ENCODE measurements around the gene RNF157. TPM values are rescaled to one million over a fixed set of nuclear protein-coding genes. Genes with fewer than 3 reads are reported as not detected.
"Not testable (repeated sequence)": the region's sequence is repeated elsewhere in the genome, so short reads cannot be mapped to it uniquely, and the experiment has no call there.

Gene RNF157
- polyA plus RNA-seq, 1 experiment: 1.6 TPM

DNA sequence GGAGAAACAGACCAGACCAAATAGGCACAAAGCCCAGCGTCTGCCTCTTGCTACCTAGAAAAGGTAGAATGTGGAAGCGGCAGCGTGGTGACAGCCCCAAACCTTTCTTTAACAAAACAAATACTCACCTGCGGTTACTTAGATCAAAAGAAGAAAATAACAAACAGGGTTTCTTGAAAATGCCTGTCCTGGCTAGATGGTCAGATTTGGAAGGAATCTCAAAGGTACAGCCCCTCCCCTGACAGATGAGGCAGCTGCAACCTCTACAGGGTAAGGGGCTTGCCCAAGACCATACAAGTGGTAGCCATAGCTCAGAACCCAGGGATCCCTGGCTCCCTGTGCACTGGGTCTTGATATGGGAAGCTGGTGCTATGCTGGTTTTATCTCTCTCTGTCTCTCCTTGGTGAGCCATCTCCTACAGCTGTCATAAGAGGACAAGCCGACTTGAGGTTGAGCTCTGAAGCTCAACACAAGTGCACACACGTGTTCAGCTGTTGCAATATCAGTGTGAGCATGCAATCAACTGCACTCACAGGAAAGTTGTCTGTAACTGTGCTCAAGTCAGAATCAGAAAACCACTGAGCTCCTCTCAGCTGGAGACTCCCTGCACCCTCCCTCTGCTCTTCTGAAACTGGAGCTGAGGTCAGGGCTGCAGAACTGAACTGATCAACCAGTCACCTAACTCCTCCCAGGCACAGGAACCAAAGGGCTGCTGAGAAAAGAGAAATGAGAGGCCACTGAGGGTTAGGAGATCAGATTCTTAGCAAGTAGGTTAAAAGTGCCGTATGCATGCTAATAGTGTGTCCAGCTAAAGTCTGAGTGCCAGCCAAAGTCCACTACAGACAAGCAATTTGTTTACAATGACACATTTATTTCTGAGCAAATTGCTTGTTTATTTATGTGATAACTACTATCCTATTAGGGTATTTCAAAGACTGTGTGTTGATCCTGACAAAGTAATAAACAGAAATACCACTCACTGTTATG lies 6.1 kb upstream of the RNF157 start:
- no peak for DNase-seq (ENCODE audit: low read depth, low spot score)
- Histone ChIP-seq H3K9me3 (ENCODE audit: control insufficient read depth, insufficient read depth, low read length) (no peaks in the 10 kb centered on the region), H3K27me3 (ENCODE audit: control insufficient read depth, insufficient read depth, low read length) (peaks cover 42% of the 10 kb centered on the region), H3K27ac (ENCODE audit: low read depth, low read length) (no peak overlapping the region), H3K4me3 (ENCODE audit: low read depth, low read length) (no peak overlapping the region)
- CTCF ChIA-PET: interaction anchor here (2.6 kb wide), 1 partner anchor 33 kb away, joined by 13 read pairs; no protein-coding TSS in a partner anchor
- TF ChIP-seq, protein P1, sequence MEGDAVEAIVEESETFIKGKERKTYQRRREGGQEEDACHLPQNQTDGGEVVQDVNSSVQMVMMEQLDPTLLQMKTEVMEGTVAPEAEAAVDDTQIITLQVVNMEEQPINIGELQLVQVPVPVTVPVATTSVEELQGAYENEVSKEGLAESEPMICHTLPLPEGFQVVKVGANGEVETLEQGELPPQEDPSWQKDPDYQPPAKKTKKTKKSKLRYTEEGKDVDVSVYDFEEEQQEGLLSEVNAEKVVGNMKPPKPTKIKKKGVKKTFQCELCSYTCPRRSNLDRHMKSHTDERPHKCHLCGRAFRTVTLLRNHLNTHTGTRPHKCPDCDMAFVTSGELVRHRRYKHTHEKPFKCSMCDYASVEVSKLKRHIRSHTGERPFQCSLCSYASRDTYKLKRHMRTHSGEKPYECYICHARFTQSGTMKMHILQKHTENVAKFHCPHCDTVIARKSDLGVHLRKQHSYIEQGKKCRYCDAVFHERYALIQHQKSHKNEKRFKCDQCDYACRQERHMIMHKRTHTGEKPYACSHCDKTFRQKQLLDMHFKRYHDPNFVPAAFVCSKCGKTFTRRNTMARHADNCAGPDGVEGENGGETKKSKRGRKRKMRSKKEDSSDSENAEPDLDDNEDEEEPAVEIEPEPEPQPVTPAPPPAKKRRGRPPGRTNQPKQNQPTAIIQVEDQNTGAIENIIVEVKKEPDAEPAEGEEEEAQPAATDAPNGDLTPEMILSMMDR (IDR thresholded peaks at IDR 0.05; ENCODE audit: low read depth, low read length): no peak
- POLR2A ChIA-PET: interaction anchor here (0.6 to 1.6 kb wide), 2 partner anchors 19 to 22 kb away, joined by 3 to 7 read pairs; partner anchors contain the start of gene UBALD2

DNA sequence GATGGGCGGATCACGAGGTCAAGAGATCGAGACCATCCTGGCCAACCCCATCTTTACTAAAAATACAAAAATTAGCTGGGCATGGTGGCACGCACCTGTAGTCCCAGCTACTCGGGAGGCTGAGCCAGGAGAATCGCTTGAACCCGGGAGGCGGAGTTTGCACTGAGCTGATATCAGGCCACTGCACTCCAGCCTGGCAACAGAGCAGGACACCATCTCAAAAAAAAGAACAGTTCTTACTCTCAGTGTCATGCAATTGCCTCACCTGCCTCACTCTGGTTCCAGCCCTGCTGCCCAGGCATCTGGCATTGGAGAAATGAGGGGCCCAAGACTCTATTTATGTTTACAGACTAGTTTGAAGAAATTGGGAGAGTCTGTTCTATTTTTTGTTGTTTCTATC lies 4.4 kb upstream of the RNF157 start:
- H3K9me3 ChIP-seq (ENCODE audit: control insufficient read depth, insufficient read depth, low read length); CTCF ChIA-PET; H3K4me3 ChIP-seq (ENCODE audit: low read depth, low read length); H3K27ac ChIP-seq (ENCODE audit: low read depth, low read length); DNase-seq (ENCODE audit: low read depth, low spot score): not testable (repeated sequence)
- peaks cover 52% of the 10 kb centered on the region for H3K27me3 ChIP-seq (ENCODE audit: control insufficient read depth, insufficient read depth, low read length)
- POLR2A ChIA-PET: interaction anchor here (0.8 to 1.6 kb wide), 2 partner anchors 20 kb away, joined by 3 to 7 read pairs; partner anchors contain the start of gene UBALD2

DNA sequence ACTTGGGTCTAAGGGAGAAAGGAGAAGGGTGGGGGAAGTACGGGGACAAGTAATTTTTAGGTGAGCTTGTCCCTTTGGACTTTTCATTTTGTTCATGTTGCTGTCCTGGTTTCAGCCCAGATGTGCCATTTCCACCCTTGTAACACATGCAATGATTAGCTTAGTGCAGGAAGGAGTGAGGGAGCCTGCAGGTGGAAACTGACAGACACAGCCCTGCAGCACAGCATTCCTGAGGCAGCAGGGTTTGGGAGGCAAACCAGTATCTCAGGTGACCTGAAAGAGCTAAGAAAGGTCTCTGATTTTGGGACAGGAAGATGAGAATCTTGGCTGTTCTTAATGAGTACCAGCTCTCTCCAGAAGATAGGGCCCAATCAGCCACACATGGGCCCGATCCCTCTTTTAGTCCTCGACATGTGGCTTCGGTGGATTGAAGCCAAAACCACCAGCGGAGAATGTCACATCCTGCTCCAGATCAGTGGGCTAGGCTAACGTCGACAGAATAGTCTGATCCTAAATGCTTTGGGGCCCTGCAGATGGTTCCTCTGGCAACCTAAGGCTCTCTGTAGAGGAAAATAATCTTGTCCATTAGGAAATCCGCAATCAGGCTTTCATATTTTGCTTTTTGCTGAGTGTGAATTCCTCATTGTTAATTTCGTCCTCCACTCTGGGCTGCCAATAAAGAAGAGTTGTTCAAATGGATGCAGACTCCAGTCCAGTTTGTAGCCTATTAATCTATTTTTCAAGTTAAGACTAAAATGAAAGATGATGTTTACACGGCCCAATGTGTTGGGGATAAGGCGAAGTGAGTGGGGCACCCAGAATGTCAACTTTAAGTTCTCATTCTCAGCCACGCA lies 3.8 kb upstream of the RNF157 start:
- CTCF ChIA-PET: no interaction called here

DNA sequence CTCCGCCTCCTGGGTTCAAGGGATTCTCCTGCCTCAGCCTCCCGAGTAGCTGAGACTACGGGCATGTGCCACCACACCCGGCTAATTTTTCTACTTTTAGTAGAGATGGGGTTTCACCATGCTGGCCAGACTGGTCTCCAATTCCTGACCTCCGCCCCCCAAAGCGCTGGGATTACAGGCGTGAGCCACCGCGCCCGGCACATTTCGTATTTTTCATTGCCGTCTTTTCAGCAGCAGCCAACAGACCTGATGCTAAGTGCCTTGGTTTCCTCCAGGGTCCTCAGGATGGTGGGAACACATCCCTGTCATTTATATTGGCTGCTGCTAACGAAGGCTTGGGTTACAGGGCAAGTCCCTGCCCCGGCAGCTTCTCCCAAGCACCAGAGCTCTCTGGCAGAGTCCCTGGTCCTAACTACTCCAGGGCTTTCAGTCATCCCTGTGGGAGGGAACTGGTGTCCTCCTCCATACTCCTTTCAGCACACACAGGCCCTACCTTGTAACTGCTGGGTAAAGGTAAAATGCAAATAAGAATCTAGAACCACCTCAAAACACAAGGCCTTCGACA lies 1.5 kb upstream of the RNF157 start:
- no peak overlapping the region for H3K27ac ChIP-seq (ENCODE audit: low read depth, low read length)
- H3K9me3 ChIP-seq (ENCODE audit: control insufficient read depth, insufficient read depth, low read length): no peaks in the 10 kb centered on the region
- TF ChIP-seq, protein P1 (IDR thresholded peaks at IDR 0.05; ENCODE audit: low read depth, low read length): no peak
- no peak for DNase-seq (ENCODE audit: low read depth, low spot score)
- H3K4me3 ChIP-seq (ENCODE audit: low read depth, low read length): no peak overlapping the region
- POLR2A ChIA-PET: interaction anchor here (1.0 kb wide), 1 partner anchor 457 kb away, joined by 3 read pairs; no protein-coding TSS in a partner anchor
- CTCF ChIA-PET: no interaction called here
- peaks cover 59% of the 10 kb centered on the region for H3K27me3 ChIP-seq (ENCODE audit: control insufficient read depth, insufficient read depth, low read length)

More for the DNA sequence above, 3.8 kb upstream of the RNF157 start:
- Histone ChIP-seq H3K4me3 (ENCODE audit: low read depth, low read length) (no peak overlapping the region), H3K27me3 (ENCODE audit: control insufficient read depth, insufficient read depth, low read length) (peaks cover 57% of the 10 kb centered on the region), H3K27ac (ENCODE audit: low read depth, low read length) (no peak overlapping the region), H3K9me3 (ENCODE audit: control insufficient read depth, insufficient read depth, low read length) (no peaks in the 10 kb centered on the region)
- TF ChIP-seq, protein P1 (IDR thresholded peaks at IDR 0.05; ENCODE audit: low read depth, low read length): no peak
- POLR2A ChIA-PET: interaction anchor here (0.8 kb wide), 1 partner anchor 21 kb away, joined by 3 read pairs; the partner anchor contains the start of gene UBALD2
- DNase-seq (ENCODE audit: low read depth, low spot score): no peak

DNA sequence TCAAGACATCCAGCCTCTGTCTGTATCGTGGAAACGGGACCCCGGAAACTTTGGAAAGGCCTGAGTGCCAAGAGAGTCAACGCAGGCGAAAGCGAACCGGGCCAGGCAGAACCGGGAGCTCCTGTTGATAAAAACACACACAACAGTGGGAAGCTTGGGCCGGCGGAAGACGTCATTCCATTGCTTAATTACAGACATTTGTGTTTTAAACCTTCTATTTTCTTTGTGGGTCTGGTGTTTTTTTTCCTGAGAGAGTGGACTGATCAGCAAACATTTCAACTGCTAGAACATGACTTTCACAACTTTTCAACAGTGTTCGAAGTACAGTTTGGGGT lies 878 bp upstream of the RNF157 start:
- Histone ChIP-seq H3K9me3 (ENCODE audit: control insufficient read depth, insufficient read depth, low read length) (no peaks in the 10 kb centered on the region), H3K4me3 (ENCODE audit: low read depth, low read length) (peak overlapping the region; percentile 65), H3K27me3 (ENCODE audit: control insufficient read depth, insufficient read depth, low read length) (peaks cover 57% of the 10 kb centered on the region), H3K27ac (ENCODE audit: low read depth, low read length) (no peak overlapping the region)
- TF ChIP-seq, protein P1 (IDR thresholded peaks at IDR 0.05; ENCODE audit: low read depth, low read length): no peak
- DNase-seq (ENCODE audit: low read depth, low spot score): no peak
- ChIA-PET CTCF (interaction anchor here (0.7 kb wide), 1 partner anchor 39 kb away, joined by 4 read pairs; no protein-coding TSS in a partner anchor), POLR2A (interaction anchor here (0.7 to 1.0 kb wide), 2 partner anchors 24 to 456 kb away, joined by 3 to 8 read pairs; partner anchors contain the start of gene UBALD2)
